HUES6 (cell line): Measurements from ENCODE around the gene PRKCA.

ENCODE experiments used
- H3K27ac ChIP-seq: 2 replicates; pipeline ENCODE4 v1.7.0; 2013; ENCODE audit warnings: low read depth, mild to moderate bottlenecking, low read length, inconsistent platforms
- H3K27me3 ChIP-seq: 2 replicates; pipeline ENCODE4 v1.6.1; 2013; ENCODE audit warnings: low read length; ENCODE audit not compliant: control insufficient read depth, insufficient read depth
- H3K36me3 ChIP-seq: 2 replicates; pipeline ENCODE4 v1.6.1; 2013; ENCODE audit warnings: low read length; ENCODE audit not compliant: control insufficient read depth, insufficient read depth
- H3K4me1 ChIP-seq: 2 replicates; pipeline ENCODE4 v1.6.1; 2013; ENCODE audit warnings: low read length; ENCODE audit not compliant: control insufficient read depth, insufficient read depth
- H3K4me3 ChIP-seq: 2 replicates; pipeline ENCODE4 v1.5.1; 2013; ENCODE audit warnings: low read depth, low read length
- H3K9ac ChIP-seq: one replicate; pipeline ENCODE4 v1.6.1; 2013; ENCODE audit warnings: mild to moderate bottlenecking, low read length
- H3K9me3 ChIP-seq: 2 replicates; pipeline ENCODE4 v1.6.1; 2013; ENCODE audit warnings: low read depth, low read length; ENCODE audit not compliant: control insufficient read depth, insufficient read depth

Gene PRKCA

GRCh38 chr17:66417300-66417719 is 114.9 kb downstream of the PRKCA start:
- no peak overlapping the region for H3K9ac ChIP-seq
- H3K27me3 ChIP-seq, result no peaks in the 10 kb centered on the region
- no peak overlapping the region for H3K27ac ChIP-seq
- no peak overlapping the region for H3K4me3 ChIP-seq
- H3K9me3 ChIP-seq, result no peaks in the 10 kb centered on the region
- H3K4me1 ChIP-seq, result peaks cover 4% of the 10 kb centered on the region
- H3K36me3 ChIP-seq, result no peaks in the 10 kb centered on the region

GRCh38 chr17:66420961-66421371 is 118.6 kb downstream of the PRKCA start:
- H3K4me1 ChIP-seq, result peaks cover 10% of the 10 kb centered on the region
- no peak overlapping the region for H3K9ac ChIP-seq
- no peak overlapping the region for H3K27ac ChIP-seq
- H3K36me3 ChIP-seq, result no peaks in the 10 kb centered on the region
- no peak overlapping the region for H3K4me3 ChIP-seq
- no peaks in the 10 kb centered on the region for H3K27me3 ChIP-seq
- H3K9me3 ChIP-seq, result no peaks in the 10 kb centered on the region

GRCh38 chr17:66422186-66422585 is 119.8 kb downstream of the PRKCA start:
- H3K27me3 ChIP-seq, result no peaks in the 10 kb centered on the region
- H3K4me1 ChIP-seq, result peaks cover 13% of the 10 kb centered on the region
- no peak overlapping the region for H3K4me3 ChIP-seq
- no peaks in the 10 kb centered on the region for H3K9me3 ChIP-seq
- H3K27ac ChIP-seq, result no peak overlapping the region
- no peak overlapping the region for H3K9ac ChIP-seq
- no peaks in the 10 kb centered on the region for H3K36me3 ChIP-seq

GRCh38 chr17:66423056-66423955 is 120.9 kb downstream of the PRKCA start:
- H3K27me3 ChIP-seq, result no peaks in the 10 kb centered on the region
- no peak overlapping the region for H3K9ac ChIP-seq
- H3K4me3 ChIP-seq, result no peak overlapping the region
- peaks cover 13% of the 10 kb centered on the region for H3K4me1 ChIP-seq
- no peaks in the 10 kb centered on the region for H3K36me3 ChIP-seq
- no peak overlapping the region for H3K27ac ChIP-seq
- no peaks in the 10 kb centered on the region for H3K9me3 ChIP-seq

- peaks cover 10% of the 10 kb centered on the region for H3K4me1 ChIP-seq
- no peaks in the 10 kb centered on the region for H3K36me3 ChIP-seq
- H3K27me3 ChIP-seq, result no peaks in the 10 kb centered on the region
- H3K4me3 ChIP-seq, result no peak overlapping the region
- H3K27ac ChIP-seq, result no peak overlapping the region
- no peaks in the 10 kb centered on the region for H3K9me3 ChIP-seq
- H3K9ac ChIP-seq, result no peak overlapping the region
These were observed 123.5 kb downstream of the PRKCA start for GRCh38 chr17:66425756-66426396.

- Histone ChIP-seq H3K4me1 (0 out of 2 replicates have a peak, but pooled peaks cover 9% of the 10 kb centered on the region), H3K4me3 (no peak overlapping the region), H3K36me3 (no peaks in the 10 kb centered on the region), H3K27ac (no peak overlapping the region), H3K9me3 (no peaks in the 10 kb centered on the region), H3K27me3 (no peaks in the 10 kb centered on the region), H3K9ac (no peak overlapping the region)
These were observed 124.1 kb downstream of the PRKCA start for GRCh38 chr17:66426397-66427033.

- Histone ChIP-seq H3K4me1 (0 out of 2 replicates have a peak, but pooled peaks cover 13% of the 10 kb centered on the region), H3K9me3 (no peaks in the 10 kb centered on the region), H3K27me3 (no peaks in the 10 kb centered on the region), H3K27ac (no peak overlapping the region), H3K36me3 (no peaks in the 10 kb centered on the region), H3K4me3 (no peak overlapping the region), H3K9ac (no peak overlapping the region)
These were observed 124.7 kb downstream of the PRKCA start for GRCh38 chr17:66427134-66427533.

- Histone ChIP-seq H3K4me1 (0 out of 2 replicates have a peak, but pooled peaks cover 12% of the 10 kb centered on the region), H3K9me3 (no peaks in the 10 kb centered on the region), H3K27ac (no peak overlapping the region), H3K4me3 (no peak overlapping the region), H3K9ac (no peak overlapping the region), H3K27me3 (no peaks in the 10 kb centered on the region), H3K36me3 (no peaks in the 10 kb centered on the region)
These were observed 127.3 kb downstream of the PRKCA start for GRCh38 chr17:66429680-66430079.

- Histone ChIP-seq H3K9me3 (no peaks in the 10 kb centered on the region), H3K36me3 (no peaks in the 10 kb centered on the region), H3K27ac (no peak overlapping the region), H3K9ac (no peak overlapping the region), H3K4me3 (no peak overlapping the region), H3K27me3 (no peaks in the 10 kb centered on the region), H3K4me1 (peaks cover 16% of the 10 kb centered on the region; the same call in 1 of the 2 replicates)
These were observed 128.7 kb downstream of the PRKCA start for GRCh38 chr17:66430846-66431795.

- H3K9ac ChIP-seq, result no peak overlapping the region
- no peak overlapping the region for H3K4me3 ChIP-seq
- no peaks in the 10 kb centered on the region for H3K27me3 ChIP-seq
- H3K9me3 ChIP-seq, result no peaks in the 10 kb centered on the region
- H3K27ac ChIP-seq, result no peak overlapping the region
- no peaks in the 10 kb centered on the region for H3K36me3 ChIP-seq
- peaks cover 17% of the 10 kb centered on the region; the same call in 1 of the 2 replicates for H3K4me1 ChIP-seq
These were observed 129.5 kb downstream of the PRKCA start for GRCh38 chr17:66431910-66432309.
